Mesendoderm (in vitro differentiated cells): Measurements from ENCODE around the gene CACNA1S.

ENCODE experiments used
- DNase-seq: peaks from one replicate; pipeline ENCODE4 v3.0.0; 2013
- H2AK5ac ChIP-seq: 2 replicates; pipeline ENCODE4 v1.6.1; 2013; ENCODE audit warnings: low read length, inconsistent platforms
- H2BK120ac ChIP-seq: 2 replicates; pipeline ENCODE4 v1.6.1; 2013; ENCODE audit warnings: low read depth, mild to moderate bottlenecking, low read length, moderate library complexity, mixed read lengths
- H2BK15ac ChIP-seq: replicated peaks from 2 replicates; pipeline ENCODE4 v1.6.1; 2013; ENCODE audit warnings: low read depth, mild to moderate bottlenecking, moderate library complexity
- H2BK5ac ChIP-seq: 2 replicates; pipeline ENCODE4 v1.6.1; 2013; ENCODE audit warnings: low read length, inconsistent platforms
- H3K18ac ChIP-seq: 2 replicates; pipeline ENCODE4 v1.6.1; 2013; ENCODE audit warnings: mild to moderate bottlenecking, low read length, mixed read lengths
- H3K23ac ChIP-seq: one replicate; pipeline ENCODE4 v1.6.1; 2013; ENCODE audit warnings: low read length
- H3K27ac ChIP-seq: 2 replicates; pipeline ENCODE4 v1.5.1; 2013; ENCODE audit warnings: low read depth, mild to moderate bottlenecking, inconsistent platforms, low read length, moderate library complexity
- H3K27me3 ChIP-seq: 2 replicates; pipeline ENCODE4 v1.6.1; 2013; ENCODE audit warnings: low read length, control low read depth, mild to moderate bottlenecking, inconsistent platforms; ENCODE audit not compliant: insufficient read depth, poor library complexity
- H3K36me3 ChIP-seq: 2 replicates; pipeline ENCODE4 v1.6.1; 2013; ENCODE audit warnings: low read length, inconsistent platforms; ENCODE audit not compliant: control insufficient read depth, insufficient read depth
- H3K4ac ChIP-seq: one replicate; pipeline ENCODE4 v1.6.1; 2013; ENCODE audit warnings: low read depth, mild to moderate bottlenecking, low read length, moderate library complexity
- H3K4me1 ChIP-seq: 2 replicates; pipeline ENCODE4 v1.6.1; 2013; ENCODE audit warnings: low read depth, low read length, inconsistent platforms; ENCODE audit not compliant: control insufficient read depth
- H3K4me2 ChIP-seq: 2 replicates; pipeline ENCODE4 v1.6.1; 2013; ENCODE audit warnings: low read length
- H3K4me3 ChIP-seq: 2 replicates; pipeline ENCODE4 v1.5.1; 2013; ENCODE audit warnings: mild to moderate bottlenecking, low read length
- H3K56ac ChIP-seq: one replicate; pipeline ENCODE4 v1.6.1; 2013; ENCODE audit warnings: low read length
- H3K79me1 ChIP-seq: 2 replicates; pipeline ENCODE4 v1.6.1; 2013; ENCODE audit warnings: low read length, inconsistent platforms
- H3K79me2 ChIP-seq: 2 replicates; pipeline ENCODE4 v1.6.1; 2013; ENCODE audit warnings: mild to moderate bottlenecking, low read length; ENCODE audit not compliant: control insufficient read depth, insufficient read depth
- H3K9ac ChIP-seq: 2 replicates; pipeline ENCODE4 v1.6.1; 2013; ENCODE audit warnings: low read length, inconsistent platforms
- H4K5ac ChIP-seq: one replicate; pipeline ENCODE4 v1.6.1; 2013; ENCODE audit warnings: low read length
- H4K8ac ChIP-seq: one replicate; pipeline ENCODE4 v1.6.1; 2013; ENCODE audit warnings: low read depth, mild to moderate bottlenecking, control low read depth, low read length, moderate library complexity
- WGBS: extraction: QIAGEN DNeasy Blood & Tissue Kit; methylation state at CpG from one replicate; pipeline ENCODE4 v1.1.7; 2013; ENCODE audit warnings: low lambda C conversion rate, missing lambda C conversion rate; ENCODE audit not compliant: insufficient coverage; ENCODE audit errors: extremely low coverage; 5-methylcytosine and 5-hydroxymethylcytosine counted together

Gene CACNA1S

GRCh38 chr1:201011616-201012015, 100.6 kb downstream of the CACNA1S start:
- Histone ChIP-seq H3K27me3 (no peaks in the 10 kb centered on the region), H2BK5ac (no peak overlapping the region), H3K4me2 (no peak overlapping the region), H3K18ac (no peak overlapping the region), H4K5ac (no peak overlapping the region), H3K23ac (no peak overlapping the region), H3K4ac (no peak overlapping the region), H3K79me2 (no peaks in the 10 kb centered on the region), H3K27ac (no peak overlapping the region), H3K4me1 (peaks cover 17% of the 10 kb centered on the region), H3K36me3 (no peaks in the 10 kb centered on the region), H3K79me1 (no peaks in the 10 kb centered on the region), H4K8ac (no peak overlapping the region), H3K56ac (no peak overlapping the region), H2BK15ac (no peak overlapping the region), H2BK120ac (no peak overlapping the region), H2AK5ac (no peak overlapping the region), H3K9ac (no peak overlapping the region), H3K4me3 (no peak overlapping the region)
- no CpG with 5 or more reads among the region's 3 CpGs for WGBS
- no peak for DNase-seq

GRCh38 chr1:201009962-201010645, 102.1 kb downstream of the CACNA1S start:
- Histone ChIP-seq H3K9ac (no peak overlapping the region), H2BK15ac (no peak overlapping the region), H3K18ac (no peak overlapping the region), H3K56ac (no peak overlapping the region), H3K36me3 (no peaks in the 10 kb centered on the region), H4K8ac (no peak overlapping the region), H3K79me2 (no peaks in the 10 kb centered on the region), H3K4me2 (no peak overlapping the region), H3K4me3 (no peak overlapping the region), H4K5ac (no peak overlapping the region), H2BK5ac (no peak overlapping the region), H3K4me1 (peaks cover 7% of the 10 kb centered on the region), H3K79me1 (no peaks in the 10 kb centered on the region), H3K27me3 (no peaks in the 10 kb centered on the region), H3K27ac (no peak overlapping the region), H2BK120ac (no peak overlapping the region), H2AK5ac (no peak overlapping the region), H3K4ac (no peak overlapping the region), H3K23ac (no peak overlapping the region)
- WGBS: no CpG with 5 or more reads among the region's 11 CpGs
- DNase-seq: peak; percentile 79

GRCh38 chr1:201008666-201009360, 103.4 kb downstream of the CACNA1S start:
- Histone ChIP-seq H4K5ac (no peak overlapping the region), H3K36me3 (no peaks in the 10 kb centered on the region), H3K9ac (no peak overlapping the region), H2AK5ac (no peak overlapping the region), H4K8ac (no peak overlapping the region), H3K4me2 (no peak overlapping the region), H2BK5ac (no peak overlapping the region), H3K79me2 (no peaks in the 10 kb centered on the region), H3K27me3 (no peaks in the 10 kb centered on the region), H3K56ac (no peak overlapping the region), H3K79me1 (no peaks in the 10 kb centered on the region), H3K27ac (no peak overlapping the region), H2BK120ac (no peak overlapping the region), H3K23ac (no peak overlapping the region), H2BK15ac (no peak overlapping the region), H3K18ac (no peak overlapping the region), H3K4ac (no peak overlapping the region), H3K4me1 (no peaks in the 10 kb centered on the region), H3K4me3 (no peak overlapping the region)
- WGBS: no CpG with 5 or more reads among the region's 22 CpGs
- peak; percentile 57 for DNase-seq

GRCh38 chr1:201007481-201007880, 104.7 kb downstream of the CACNA1S start:
- Histone ChIP-seq H4K5ac (no peak overlapping the region), H3K4me2 (no peak overlapping the region), H3K4me1 (no peaks in the 10 kb centered on the region), H3K56ac (no peak overlapping the region), H3K4ac (no peak overlapping the region), H3K79me1 (no peaks in the 10 kb centered on the region), H3K36me3 (no peaks in the 10 kb centered on the region), H4K8ac (no peak overlapping the region), H2BK15ac (no peak overlapping the region), H3K4me3 (no peak overlapping the region), H3K18ac (no peak overlapping the region), H3K79me2 (no peaks in the 10 kb centered on the region), H3K27ac (no peak overlapping the region), H2AK5ac (no peak overlapping the region), H3K27me3 (no peaks in the 10 kb centered on the region), H2BK5ac (no peak overlapping the region), H3K9ac (no peak overlapping the region), H2BK120ac (no peak overlapping the region), H3K23ac (no peak overlapping the region)
- DNase-seq: no peak
- WGBS: no CpG with 5 or more reads among the region's 5 CpGs

GRCh38 chr1:201006450-201006849, 105.8 kb downstream of the CACNA1S start:
- H3K27me3 ChIP-seq: no peaks in the 10 kb centered on the region
- H4K8ac ChIP-seq: no peak overlapping the region
- H3K9ac ChIP-seq: no peak overlapping the region
- no peak overlapping the region for H3K4ac ChIP-seq
- no peak overlapping the region for H3K27ac ChIP-seq
- no peak overlapping the region for H3K18ac ChIP-seq
- no peaks in the 10 kb centered on the region for H3K79me2 ChIP-seq
- H3K23ac ChIP-seq: no peak overlapping the region
- no peak overlapping the region for H3K4me2 ChIP-seq
- no peak overlapping the region for H2BK120ac ChIP-seq
- no peak overlapping the region for H2BK5ac ChIP-seq
- no peaks in the 10 kb centered on the region for H3K79me1 ChIP-seq
- H2AK5ac ChIP-seq: no peak overlapping the region
- DNase-seq: peak; percentile 62
- no peak overlapping the region for H3K4me3 ChIP-seq
- no peak overlapping the region for H2BK15ac ChIP-seq
- no CpG with 5 or more reads among the region's 2 CpGs for WGBS
- H3K56ac ChIP-seq: no peak overlapping the region
- H4K5ac ChIP-seq: no peak overlapping the region
- no peaks in the 10 kb centered on the region for H3K36me3 ChIP-seq
- no peaks in the 10 kb centered on the region for H3K4me1 ChIP-seq
